Measurements from ENCODE around the gene ANKRD27.

DNA sequence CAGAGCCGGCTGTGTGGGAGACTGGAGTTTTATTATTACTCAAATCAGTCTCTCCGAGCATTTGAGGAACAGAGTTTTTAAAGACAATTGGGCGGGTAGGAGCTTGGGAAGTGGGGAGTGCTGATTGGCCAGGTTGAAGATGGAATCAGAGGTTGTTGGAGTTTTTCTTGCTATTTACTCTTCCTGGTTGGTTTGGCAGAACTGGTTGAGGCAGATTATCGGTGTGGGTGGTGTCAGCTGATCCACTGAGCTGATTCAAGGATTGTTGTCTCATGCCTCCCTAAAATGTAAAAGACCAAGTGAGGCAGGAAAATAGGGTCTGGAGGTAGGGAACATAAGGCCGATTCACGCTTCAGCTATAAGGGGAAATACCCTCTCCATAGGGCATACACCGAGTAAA is 43.3 kb upstream of the ANKRD27 start:
- no peak for TF ChIP-seq EZH2 (IDR thresholded peaks at IDR 0.05; ENCODE audit: low read depth)
- TF ChIP-seq, protein P1, sequence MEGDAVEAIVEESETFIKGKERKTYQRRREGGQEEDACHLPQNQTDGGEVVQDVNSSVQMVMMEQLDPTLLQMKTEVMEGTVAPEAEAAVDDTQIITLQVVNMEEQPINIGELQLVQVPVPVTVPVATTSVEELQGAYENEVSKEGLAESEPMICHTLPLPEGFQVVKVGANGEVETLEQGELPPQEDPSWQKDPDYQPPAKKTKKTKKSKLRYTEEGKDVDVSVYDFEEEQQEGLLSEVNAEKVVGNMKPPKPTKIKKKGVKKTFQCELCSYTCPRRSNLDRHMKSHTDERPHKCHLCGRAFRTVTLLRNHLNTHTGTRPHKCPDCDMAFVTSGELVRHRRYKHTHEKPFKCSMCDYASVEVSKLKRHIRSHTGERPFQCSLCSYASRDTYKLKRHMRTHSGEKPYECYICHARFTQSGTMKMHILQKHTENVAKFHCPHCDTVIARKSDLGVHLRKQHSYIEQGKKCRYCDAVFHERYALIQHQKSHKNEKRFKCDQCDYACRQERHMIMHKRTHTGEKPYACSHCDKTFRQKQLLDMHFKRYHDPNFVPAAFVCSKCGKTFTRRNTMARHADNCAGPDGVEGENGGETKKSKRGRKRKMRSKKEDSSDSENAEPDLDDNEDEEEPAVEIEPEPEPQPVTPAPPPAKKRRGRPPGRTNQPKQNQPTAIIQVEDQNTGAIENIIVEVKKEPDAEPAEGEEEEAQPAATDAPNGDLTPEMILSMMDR (conservative IDR thresholded peaks at IDR 0.05): no peak

Measured in PC-9 (cell line).